Breast epithelium (tissue), 4 donors: ENCODE results near the gene FAM110A. TPM values are rescaled to one million over a fixed set of nuclear protein-coding genes. Genes with fewer than 3 reads are reported as not detected.
"Not testable (repeated sequence)": the region's sequence is repeated elsewhere in the genome, so short reads cannot be mapped to it uniquely, and the experiment has no call there.

Experiments
- DNase-seq, 2 donors: peaks; one replicate each; pipeline ENCODE4 v3.0.0-alpha.2; 2019; ENCODE audit warnings: low spot score in 2 of 2
- H3K27ac ChIP-seq, 2 donors: fragments of 200-600 bp; sonication (generic) in 1 of 2; one replicate each; pipeline ENCODE4 v1.5.1; 2016 to 2019; ENCODE audit warnings: mild to moderate bottlenecking in 1 of 2
- H3K27me3 ChIP-seq, 2 donors: fragments of 200-600 bp; sonication (generic) in 1 of 2; one replicate each; pipeline versions ENCODE4 v1.5.1 to v1.6.0; 2017 to 2019; ENCODE audit warnings: control low read depth in 1 of 2, mild to moderate bottlenecking in 1 of 2
- H3K36me3 ChIP-seq: fragments of 200-600 bp; one replicate; pipeline ENCODE4 v1.5.1; 2019
- H3K4me1 ChIP-seq, 2 donors: fragments of 200-600 bp; sonication (generic); one replicate each; pipeline ENCODE4 v1.5.1; 2016 to 2019; ENCODE audit warnings: control low read depth in 1 of 2
- H3K4me3 ChIP-seq, 3 donors: fragments of 200-600 bp; sonication (generic); 1 replicate in 2 of 3; 2 replicates in 1 of 3; pipeline ENCODE4 v1.5.1; 2016 to 2019; ENCODE audit warnings: mild to moderate bottlenecking in 3 of 3, moderate library complexity in 2 of 3
- H3K9me3 ChIP-seq, 2 donors: fragments of 200-600 bp; sonication (generic) in 1 of 2; one replicate each; pipeline ENCODE4 v1.5.1; 2016 to 2019; ENCODE audit warnings: control low read depth in 1 of 2
- POLR2A ChIP-seq: fragments of 450-650 bp; IDR thresholded peaks from one replicate; pipeline ENCODE4 v1.6.1; 2016; ENCODE audit warnings: antibody characterized with exemption, mild to moderate bottlenecking, moderate library complexity
- POLR2AphosphoS5 ChIP-seq, 3 donors: sonication (generic); formaldehyde crosslinking; IDR thresholded peaks; one replicate each; pipeline ENCODE4 v1.6.1; 2017; ENCODE audit warnings: antibody characterized with exemption in 3 of 3
- intact Hi-C: fragments of 100-400 bp; cut with DNase I; formaldehyde crosslinking; loops from one replicate; pipeline ENCODE4 v1.15.1; 2023; ENCODE audit warnings: low total_unique reads
- total RNA-seq, 3 donors: library from RNA; depleted of rRNA; stranded (reverse); fragments of >200 nt; gene quantifications; one replicate each; pipeline ENCODE4 v1.1.0, GENCODE V29; 2016
- TF ChIP-seq, protein P1 (sequence below), 3 donors: fragments of 450-650 bp; IDR thresholded peaks; one replicate each; pipeline ENCODE4 v1.5.1; 2016 to 2017; ENCODE audit warnings: antibody characterized with exemption in 3 of 3, mild to moderate bottlenecking in 3 of 3, moderate library complexity in 3 of 3

Gene FAM110A
- total RNA-seq, 3 donors from 2014 or later, result 4.0 to 18.9 (median 8.2) TPM

- intact Hi-C loops, result no loop called here
- Histone ChIP-seq H3K36me3 (no peaks in the 10 kb centered on the region), H3K27ac (no peak overlapping the region), H3K4me3 (no peak overlapping the region), H3K27me3 (no peaks in the 10 kb centered on the region), H3K9me3 (no peaks in the 10 kb centered on the region), H3K4me1 (no peaks in the 10 kb centered on the region)
- no peak for TF ChIP-seq POLR2A
- no peak for TF ChIP-seq POLR2AphosphoS5 (IDR thresholded peaks at IDR 0.05)
- TF ChIP-seq, protein P1, sequence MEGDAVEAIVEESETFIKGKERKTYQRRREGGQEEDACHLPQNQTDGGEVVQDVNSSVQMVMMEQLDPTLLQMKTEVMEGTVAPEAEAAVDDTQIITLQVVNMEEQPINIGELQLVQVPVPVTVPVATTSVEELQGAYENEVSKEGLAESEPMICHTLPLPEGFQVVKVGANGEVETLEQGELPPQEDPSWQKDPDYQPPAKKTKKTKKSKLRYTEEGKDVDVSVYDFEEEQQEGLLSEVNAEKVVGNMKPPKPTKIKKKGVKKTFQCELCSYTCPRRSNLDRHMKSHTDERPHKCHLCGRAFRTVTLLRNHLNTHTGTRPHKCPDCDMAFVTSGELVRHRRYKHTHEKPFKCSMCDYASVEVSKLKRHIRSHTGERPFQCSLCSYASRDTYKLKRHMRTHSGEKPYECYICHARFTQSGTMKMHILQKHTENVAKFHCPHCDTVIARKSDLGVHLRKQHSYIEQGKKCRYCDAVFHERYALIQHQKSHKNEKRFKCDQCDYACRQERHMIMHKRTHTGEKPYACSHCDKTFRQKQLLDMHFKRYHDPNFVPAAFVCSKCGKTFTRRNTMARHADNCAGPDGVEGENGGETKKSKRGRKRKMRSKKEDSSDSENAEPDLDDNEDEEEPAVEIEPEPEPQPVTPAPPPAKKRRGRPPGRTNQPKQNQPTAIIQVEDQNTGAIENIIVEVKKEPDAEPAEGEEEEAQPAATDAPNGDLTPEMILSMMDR (IDR thresholded peaks at IDR 0.05), result no peak
- peak in 1 of 2 donors; percentile 24 for DNase-seq
Measured at GRCh38 chr20:824916-825315, 8.6 kb upstream of the FAM110A start.

DNA sequence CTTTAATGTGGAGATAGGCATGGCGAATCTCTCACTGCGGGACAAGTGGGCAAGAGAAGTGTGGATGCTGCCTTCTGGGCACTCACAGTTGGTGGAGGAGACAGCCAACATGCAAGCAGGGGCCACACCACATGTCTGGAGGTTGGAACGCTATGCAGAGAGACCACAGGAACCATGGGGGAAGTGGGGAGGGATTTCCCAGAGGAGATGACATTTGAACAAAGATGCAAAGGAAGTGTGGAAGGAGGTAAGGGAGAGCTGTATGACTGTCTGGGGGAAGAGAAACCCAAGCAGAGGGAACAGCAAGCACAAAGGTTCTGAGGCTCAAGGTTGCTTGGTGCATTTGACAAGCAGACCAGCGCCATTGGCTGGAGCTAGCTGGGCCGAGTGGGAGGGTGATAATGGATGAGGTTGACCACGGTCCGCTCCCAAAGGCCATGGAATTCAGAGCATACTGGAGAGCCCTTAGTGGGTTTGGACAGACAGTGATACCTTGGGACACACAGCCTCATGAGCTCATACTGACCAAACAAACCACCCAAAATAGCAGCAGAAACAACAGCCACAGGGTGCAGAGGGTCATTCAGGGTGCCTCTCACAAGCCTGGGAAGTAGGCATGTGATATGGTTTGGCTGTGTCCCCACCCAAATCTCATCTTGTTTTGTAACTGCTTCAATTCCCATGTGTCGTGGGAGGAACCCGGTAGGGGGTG lies 7.6 kb upstream of the FAM110A start:
- DNase-seq, result peak in 1 of 2 donors; percentile 33
- intact Hi-C loops, result no loop called here

DNA sequence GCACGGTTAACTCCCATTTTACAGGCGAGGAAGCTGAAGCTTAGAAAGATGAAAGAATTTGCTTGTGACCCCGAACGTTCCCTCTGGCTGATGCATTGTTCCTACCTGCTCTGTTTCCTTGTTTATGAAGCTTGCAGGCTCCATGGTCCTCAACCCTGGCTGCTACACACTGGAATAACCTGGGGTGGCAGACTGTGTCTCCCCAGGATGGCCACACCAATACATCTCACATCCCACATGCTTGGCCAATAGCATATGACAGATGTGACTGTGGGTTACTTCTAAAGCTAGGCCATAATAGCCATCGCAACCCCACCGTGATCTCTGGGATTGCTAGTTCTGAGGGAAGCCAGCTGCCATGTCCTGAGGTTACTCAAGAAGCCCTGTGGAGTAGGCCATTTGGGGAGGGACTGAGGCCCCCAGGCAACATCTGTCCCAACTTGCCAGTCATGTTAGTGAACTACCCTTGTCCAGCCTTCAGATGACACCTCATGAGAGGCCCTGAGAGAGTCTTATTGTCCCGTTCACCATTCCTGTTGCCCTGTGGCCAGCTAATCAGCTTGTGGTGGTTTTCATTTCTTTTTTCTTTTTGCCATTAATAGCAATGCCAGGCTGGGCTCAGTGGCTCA lies 6.7 kb upstream of the FAM110A start:
- H3K27me3 ChIP-seq, result no peaks in the 10 kb centered on the region
- peak in 1 of 2 donors; percentile 10 for DNase-seq

More for the DNA sequence above, 7.6 kb upstream of the FAM110A start:
- H3K4me1 ChIP-seq, result no peaks in the 10 kb centered on the region
- no peaks in the 10 kb centered on the region for H3K36me3 ChIP-seq
- H3K4me3 ChIP-seq, result no peak overlapping the region
- no peaks in the 10 kb centered on the region for H3K9me3 ChIP-seq
- H3K27me3 ChIP-seq, result no peaks in the 10 kb centered on the region
- no peak overlapping the region for H3K27ac ChIP-seq
- TF ChIP-seq, protein P1 (IDR thresholded peaks at IDR 0.05), result no peak
- TF ChIP-seq POLR2A (no peak), POLR2AphosphoS5 (IDR thresholded peaks at IDR 0.05) (no peak)

GRCh38 chr20:827981-828380 lies 5.5 kb upstream of the FAM110A start:
- H3K27ac ChIP-seq, H3K27me3 ChIP-seq, H3K4me1 ChIP-seq, H3K4me3 ChIP-seq, intact Hi-C loops, H3K36me3 ChIP-seq, H3K9me3 ChIP-seq: not testable (repeated sequence)
- peak in 1 of 2 donors; percentile 15 for DNase-seq

More for the DNA sequence above, 6.7 kb upstream of the FAM110A start:
- Histone ChIP-seq H3K4me1 (no peaks in the 10 kb centered on the region), H3K36me3 (no peaks in the 10 kb centered on the region), H3K4me3 (no peak overlapping the region), H3K27ac (no peak overlapping the region), H3K9me3 (no peaks in the 10 kb centered on the region)
- no peak for TF ChIP-seq POLR2AphosphoS5 (IDR thresholded peaks at IDR 0.05)
- TF ChIP-seq, protein P1 (IDR thresholded peaks at IDR 0.05), result no peak
- no peak for TF ChIP-seq POLR2A
- intact Hi-C loops, result no loop called here

- intact Hi-C loops, result no loop called here
- H3K9me3 ChIP-seq, result no peaks in the 10 kb centered on the region
- DNase-seq, result peak in 1 of 2 donors; percentile 44
- TF ChIP-seq POLR2A (no peak), POLR2AphosphoS5 (IDR thresholded peaks at IDR 0.05) (no peak)
- TF ChIP-seq, protein P1 (IDR thresholded peaks at IDR 0.05), result no peak
- H3K27me3 ChIP-seq, result no peaks in the 10 kb centered on the region
- no peaks in the 10 kb centered on the region for H3K4me1 ChIP-seq
- H3K4me3 ChIP-seq, result no peak overlapping the region
- H3K36me3 ChIP-seq, result no peaks in the 10 kb centered on the region
- no peak overlapping the region for H3K27ac ChIP-seq
Measured at GRCh38 chr20:828987-829386, 4.5 kb upstream of the FAM110A start.
